22Rv1 (cell line): ENCODE data around the gene ATR.

Source experiments
- ZFX ChIP-seq: fragments of 450-650 bp; IDR thresholded peaks from 2 replicates; pipeline ENCODE4 v1.6.1; 2017; ENCODE audit warnings: antibody characterized with exemption, borderline replicate concordance
- TF ChIP-seq, protein P1 (sequence below): fragments of 450-650 bp; IDR thresholded peaks from 2 replicates; pipeline ENCODE4 v1.5.1; 2017; ENCODE audit warnings: mild to moderate bottlenecking

DNA sequence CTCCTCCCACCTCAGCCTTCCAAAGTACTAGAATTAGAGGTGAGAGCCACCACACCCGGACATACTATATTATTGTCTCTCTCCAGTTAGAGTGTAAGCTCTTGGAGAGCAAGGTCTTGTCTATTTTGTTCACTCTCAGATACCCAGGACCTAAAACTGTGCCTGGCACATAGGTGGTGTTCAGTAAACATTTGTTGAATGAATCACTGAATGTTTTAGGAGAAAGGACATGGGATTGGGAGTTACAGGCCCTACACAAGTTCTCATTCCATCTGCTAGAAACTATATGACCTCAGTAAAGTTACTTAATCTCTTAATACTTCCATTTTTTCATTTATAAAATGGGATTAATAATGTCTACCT, 1.5 kb upstream of the ATR start:
- TF ChIP-seq, protein P1, sequence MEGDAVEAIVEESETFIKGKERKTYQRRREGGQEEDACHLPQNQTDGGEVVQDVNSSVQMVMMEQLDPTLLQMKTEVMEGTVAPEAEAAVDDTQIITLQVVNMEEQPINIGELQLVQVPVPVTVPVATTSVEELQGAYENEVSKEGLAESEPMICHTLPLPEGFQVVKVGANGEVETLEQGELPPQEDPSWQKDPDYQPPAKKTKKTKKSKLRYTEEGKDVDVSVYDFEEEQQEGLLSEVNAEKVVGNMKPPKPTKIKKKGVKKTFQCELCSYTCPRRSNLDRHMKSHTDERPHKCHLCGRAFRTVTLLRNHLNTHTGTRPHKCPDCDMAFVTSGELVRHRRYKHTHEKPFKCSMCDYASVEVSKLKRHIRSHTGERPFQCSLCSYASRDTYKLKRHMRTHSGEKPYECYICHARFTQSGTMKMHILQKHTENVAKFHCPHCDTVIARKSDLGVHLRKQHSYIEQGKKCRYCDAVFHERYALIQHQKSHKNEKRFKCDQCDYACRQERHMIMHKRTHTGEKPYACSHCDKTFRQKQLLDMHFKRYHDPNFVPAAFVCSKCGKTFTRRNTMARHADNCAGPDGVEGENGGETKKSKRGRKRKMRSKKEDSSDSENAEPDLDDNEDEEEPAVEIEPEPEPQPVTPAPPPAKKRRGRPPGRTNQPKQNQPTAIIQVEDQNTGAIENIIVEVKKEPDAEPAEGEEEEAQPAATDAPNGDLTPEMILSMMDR = no peak
- no peak for TF ChIP-seq ZFX
